Activated naive CD4-positive, alpha-beta T cell treated with anti-CD3 and anti-CD28 coated beads for 36 hours (primary cell): ENCODE data around the gene ZNF467. TPM values are rescaled to one million over a fixed set of nuclear protein-coding genes. Genes with fewer than 3 reads are reported as not detected.

Experiments used
- CTCF ChIA-PET: fragments of 350-600 bp; sonication (Branson Sonifier 250); formaldehyde crosslinking; loops from one replicate; lab custom pipeline; 2021; ENCODE audit warnings: antibody characterized with exemption; lab: Charles Lee
- DNase-seq: peaks from one replicate; pipeline ENCODE4 v3.0.0-alpha.2; 2020
- H3K27ac Mint-ChIP-seq: one replicate; pipeline ENCODE4 v1.8.0; 2021; ENCODE audit warnings: mild to moderate bottlenecking, mixed read lengths
- H3K27me3 Mint-ChIP-seq: one replicate; pipeline ENCODE4 v1.8.0; 2021; ENCODE audit warnings: low read depth, mixed read lengths
- H3K36me3 Mint-ChIP-seq: one replicate; pipeline ENCODE4 v1.8.0; 2021; ENCODE audit warnings: low read depth, mixed read lengths
- H3K4me1 Mint-ChIP-seq: one replicate; pipeline ENCODE4 v1.8.0; 2021; ENCODE audit warnings: low read depth, mixed read lengths
- H3K4me3 Mint-ChIP-seq: one replicate; pipeline ENCODE4 v1.8.0; 2021; ENCODE audit warnings: mild to moderate bottlenecking, moderate library complexity, mixed read lengths
- H3K9me3 Mint-ChIP-seq: one replicate; pipeline ENCODE4 v1.8.0; 2021; ENCODE audit warnings: mixed read lengths
- intact Hi-C: fragments of 100-400 bp; cut with micrococcal nuclease; formaldehyde crosslinking; loops from one replicate; pipeline ENCODE4 v1.15.1; 2023
- total RNA-seq, 2 experiments: library from RNA; stranded (reverse); gene quantifications; one replicate each; pipeline ENCODE4 v1.2.3, GENCODE V29; 2021

The ZNF467 gene
- total RNA-seq, 2 experiments from 2014 or later, result 0.47 to 0.93 TPM

- peaks cover 8% of the 10 kb centered on the region for H3K36me3 Mint-ChIP-seq
- CTCF ChIA-PET, result no interaction called here
These were observed 40.1 kb downstream of the ZNF467 start for GRCh38 chr7:149733131-149733923.

GRCh38 chr7:149732611-149733010, 40.8 kb downstream of the ZNF467 start:
- peaks cover 8% of the 10 kb centered on the region for H3K36me3 Mint-ChIP-seq
- peaks cover 16% of the 10 kb centered on the region for H3K4me1 Mint-ChIP-seq
- intact Hi-C loops, result no loop called here
- CTCF ChIA-PET, result no interaction called here
- no peak overlapping the region for H3K4me3 Mint-ChIP-seq
- H3K27me3 Mint-ChIP-seq, result peaks cover 14% of the 10 kb centered on the region
- no peak for DNase-seq
- H3K9me3 Mint-ChIP-seq, result no peaks in the 10 kb centered on the region
- H3K27ac Mint-ChIP-seq, result no peak overlapping the region

More at GRCh38 chr7:149733131-149733923, 40.1 kb downstream of the ZNF467 start:
- Mint-ChIP-seq H3K27me3 (peaks cover 16% of the 10 kb centered on the region), H3K27ac (no peak overlapping the region), H3K9me3 (no peaks in the 10 kb centered on the region), H3K4me3 (no peak overlapping the region), H3K4me1 (peaks cover 16% of the 10 kb centered on the region)
- DNase-seq, result no peak
- intact Hi-C loops, result no loop called here

GRCh38 chr7:149732111-149732561, 41.3 kb downstream of the ZNF467 start:
- H3K27ac Mint-ChIP-seq, result no peak overlapping the region
- no peak for DNase-seq
- H3K4me1 Mint-ChIP-seq, result peaks cover 14% of the 10 kb centered on the region
- H3K9me3 Mint-ChIP-seq, result no peaks in the 10 kb centered on the region
- H3K36me3 Mint-ChIP-seq, result peaks cover 8% of the 10 kb centered on the region
- peaks cover 9% of the 10 kb centered on the region for H3K27me3 Mint-ChIP-seq
- CTCF ChIA-PET, result interaction anchor here (2.0 kb wide), 1 partner anchor 8 kb away, joined by 5 read pairs; no protein-coding TSS in a partner anchor
- intact Hi-C loops, result no loop called here
- H3K4me3 Mint-ChIP-seq, result no peak overlapping the region

- no peak overlapping the region for H3K4me3 Mint-ChIP-seq
- DNase-seq, result no peak
- CTCF ChIA-PET, result interaction anchor here (1.4 to 2.0 kb wide), 2 partner anchors 9 to 11 kb away, joined by 4 to 5 read pairs; no protein-coding TSS in a partner anchor
- no peaks in the 10 kb centered on the region for H3K9me3 Mint-ChIP-seq
- H3K27me3 Mint-ChIP-seq, result peaks cover 6% of the 10 kb centered on the region
- peaks cover 11% of the 10 kb centered on the region for H3K36me3 Mint-ChIP-seq
- H3K4me1 Mint-ChIP-seq, result peaks cover 10% of the 10 kb centered on the region
- H3K27ac Mint-ChIP-seq, result no peak overlapping the region
- intact Hi-C loops, result no loop called here
These were observed 42.0 kb downstream of the ZNF467 start for GRCh38 chr7:149731207-149731955.

- H3K4me3 Mint-ChIP-seq, result no peak overlapping the region
- no peak for DNase-seq
- H3K27me3 Mint-ChIP-seq, result peaks cover 2% of the 10 kb centered on the region
- peaks cover 13% of the 10 kb centered on the region for H3K36me3 Mint-ChIP-seq
- H3K27ac Mint-ChIP-seq, result no peak overlapping the region
- CTCF ChIA-PET, result interaction anchor here (1.4 to 2.0 kb wide), 2 partner anchors 10 to 12 kb away, joined by 4 to 5 read pairs; no protein-coding TSS in a partner anchor
- intact Hi-C loops, result no loop called here
- H3K9me3 Mint-ChIP-seq, result no peaks in the 10 kb centered on the region
- H3K4me1 Mint-ChIP-seq, result no peaks in the 10 kb centered on the region
These were observed 43.2 kb downstream of the ZNF467 start for GRCh38 chr7:149729983-149730801.

GRCh38 chr7:149729586-149729982, 43.8 kb downstream of the ZNF467 start:
- intact Hi-C loops, result no loop called here
- Mint-ChIP-seq H3K27me3 (no peaks in the 10 kb centered on the region), H3K9me3 (no peaks in the 10 kb centered on the region), H3K4me1 (no peaks in the 10 kb centered on the region), H3K4me3 (no peak overlapping the region), H3K27ac (no peak overlapping the region), H3K36me3 (peaks cover 13% of the 10 kb centered on the region)
- CTCF ChIA-PET, result no interaction called here
- no peak for DNase-seq

- H3K4me3 Mint-ChIP-seq, result no peak overlapping the region
- no peaks in the 10 kb centered on the region for H3K4me1 Mint-ChIP-seq
- peaks cover 10% of the 10 kb centered on the region for H3K36me3 Mint-ChIP-seq
- CTCF ChIA-PET, result no interaction called here
- DNase-seq, result no peak
- H3K27ac Mint-ChIP-seq, result no peak overlapping the region
- no peaks in the 10 kb centered on the region for H3K27me3 Mint-ChIP-seq
- intact Hi-C loops, result no loop called here
- H3K9me3 Mint-ChIP-seq, result no peaks in the 10 kb centered on the region
These were observed 44.7 kb downstream of the ZNF467 start for GRCh38 chr7:149728491-149729375.

- no peaks in the 10 kb centered on the region for H3K4me1 Mint-ChIP-seq
- intact Hi-C loops, result no loop called here
- H3K4me3 Mint-ChIP-seq, result no peak overlapping the region
- H3K27ac Mint-ChIP-seq, result no peak overlapping the region
- H3K27me3 Mint-ChIP-seq, result no peaks in the 10 kb centered on the region
- CTCF ChIA-PET, result no interaction called here
- H3K9me3 Mint-ChIP-seq, result no peaks in the 10 kb centered on the region
- H3K36me3 Mint-ChIP-seq, result peaks cover 14% of the 10 kb centered on the region
- no peak for DNase-seq
These were observed 45.4 kb downstream of the ZNF467 start for GRCh38 chr7:149727899-149728476.

GRCh38 chr7:149727053-149727898, 46.1 kb downstream of the ZNF467 start:
- CTCF ChIA-PET, result no interaction called here
- intact Hi-C loops, result no loop called here
- DNase-seq, result no peak
- H3K36me3 Mint-ChIP-seq, result peaks cover 14% of the 10 kb centered on the region
- no peaks in the 10 kb centered on the region for H3K9me3 Mint-ChIP-seq
- no peaks in the 10 kb centered on the region for H3K4me1 Mint-ChIP-seq
- H3K4me3 Mint-ChIP-seq, result no peak overlapping the region
- no peaks in the 10 kb centered on the region for H3K27me3 Mint-ChIP-seq
- no peak overlapping the region for H3K27ac Mint-ChIP-seq

GRCh38 chr7:149725916-149726315, 47.5 kb downstream of the ZNF467 start:
- intact Hi-C loops, result no loop called here
- DNase-seq, result no peak
- Mint-ChIP-seq H3K27ac (no peak overlapping the region), H3K27me3 (no peaks in the 10 kb centered on the region), H3K9me3 (no peaks in the 10 kb centered on the region), H3K4me1 (no peaks in the 10 kb centered on the region), H3K4me3 (no peak overlapping the region), H3K36me3 (peaks cover 13% of the 10 kb centered on the region)
- CTCF ChIA-PET, result no interaction called here
